Measurements from ENCODE around the gene H6PD.

GRCh38 chr1:9303916-9304315, 69.3 kb downstream of the H6PD start:
- no peak for TF ChIP-seq CTCF (IDR thresholded peaks at IDR 0.05; ENCODE audit: insufficient read depth, low read length, poor library complexity, severe bottlenecking)
- TF ChIP-seq EZH2phosphoT487 (conservative IDR thresholded peaks at IDR 0.05; ENCODE audit: low read length), result no peak
